Measurements from ENCODE around the gene GOSR1.
"Not testable (repeated sequence)": the region's sequence is repeated elsewhere in the genome, so short reads cannot be mapped to it uniquely, and the experiment has no call there.

Gene GOSR1

DNA sequence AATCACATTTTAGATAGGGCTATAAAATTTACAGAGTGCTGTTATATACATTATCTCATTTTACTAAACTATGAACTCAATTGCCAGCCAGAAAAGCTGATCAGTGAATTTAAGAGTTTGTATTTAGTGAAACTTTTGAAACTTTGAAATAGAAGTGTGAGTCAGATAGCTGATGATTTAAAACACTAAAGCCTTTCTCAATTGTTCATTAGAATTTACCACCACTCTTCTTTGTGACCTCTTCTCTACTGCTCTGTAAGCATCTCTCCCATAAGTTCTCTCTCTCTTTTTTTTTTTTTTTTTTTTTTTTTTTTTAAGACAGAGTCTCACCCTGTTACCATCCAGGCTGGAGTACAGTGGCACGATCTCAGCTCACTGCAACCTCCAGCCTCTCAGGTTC lies 43.7 kb downstream of the GOSR1 start:
- DNase-seq = no peak
- H3K27me3 ChIP-seq = no peaks in the 10 kb centered on the region
- H3K4me3 ChIP-seq (ENCODE audit: low read depth, low read length) = no peak overlapping the region
- no peaks in the 10 kb centered on the region for H3K9me3 ChIP-seq
- peaks cover 7% of the 10 kb centered on the region for H3K36me3 ChIP-seq
- H3K4me1 ChIP-seq = no peaks in the 10 kb centered on the region
- no peak for TF ChIP-seq CTCF (IDR thresholded peaks at IDR 0.05; ENCODE audit: low read depth, low read length)

DNA sequence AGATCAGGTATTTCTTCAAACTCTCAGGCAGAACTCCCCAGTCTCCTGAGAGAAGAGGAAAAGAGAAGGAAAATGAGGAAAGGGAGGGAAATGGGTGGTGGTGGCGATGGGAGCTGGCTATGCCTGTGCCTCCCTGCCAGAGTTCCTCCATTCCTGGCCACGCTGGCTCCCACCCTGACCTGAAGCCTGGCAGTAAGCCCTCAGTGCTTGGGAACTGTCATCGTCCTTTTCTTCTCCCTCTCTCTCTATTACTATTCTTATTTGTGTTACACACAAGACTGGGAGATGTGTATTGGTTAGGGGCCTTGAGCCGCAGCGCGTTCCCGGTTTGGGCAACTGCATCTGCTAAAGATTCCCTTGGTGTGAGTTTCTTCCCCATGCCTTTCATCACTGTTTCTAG lies 44.6 kb downstream of the GOSR1 start:
- TF ChIP-seq CTCF (IDR thresholded peaks at IDR 0.05; ENCODE audit: low read depth, low read length) = no peak
- Histone ChIP-seq H3K4me1 (no peaks in the 10 kb centered on the region), H3K27me3 (no peaks in the 10 kb centered on the region), H3K4me3 (ENCODE audit: low read depth, low read length) (no peak overlapping the region), H3K9me3 (no peaks in the 10 kb centered on the region), H3K36me3 (peaks cover 7% of the 10 kb centered on the region)
- no peak for DNase-seq

GRCh38 chr17:30523236-30523635 lies 46.0 kb downstream of the GOSR1 start:
- H3K9me3 ChIP-seq; H3K27me3 ChIP-seq; H3K4me3 ChIP-seq (ENCODE audit: low read depth, low read length); H3K4me1 ChIP-seq; DNase-seq; H3K36me3 ChIP-seq: not testable (repeated sequence)

DNA sequence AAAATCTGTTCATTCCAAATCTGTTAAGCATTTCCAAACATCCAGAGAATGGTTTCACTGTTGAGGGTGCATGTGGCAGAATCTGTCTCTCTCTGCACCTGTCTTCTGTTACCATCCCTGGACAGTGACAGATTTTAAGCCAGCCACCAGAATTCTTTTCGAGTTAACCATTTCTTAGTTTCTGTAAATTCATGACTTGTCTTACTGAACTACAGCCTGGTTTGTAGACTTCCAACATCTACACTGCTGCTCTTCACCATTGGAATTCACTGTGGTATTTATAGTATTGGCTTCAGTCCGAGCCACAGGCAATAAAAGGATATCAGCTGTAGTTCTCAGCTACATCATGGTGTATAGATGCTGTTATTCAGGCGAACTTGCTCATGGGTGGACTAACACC lies 47.6 kb downstream of the GOSR1 start:
- Histone ChIP-seq H3K36me3 (peaks cover 7% of the 10 kb centered on the region), H3K27me3 (no peaks in the 10 kb centered on the region), H3K4me3 (ENCODE audit: low read depth, low read length) (no peak overlapping the region), H3K4me1 (no peaks in the 10 kb centered on the region), H3K9me3 (no peaks in the 10 kb centered on the region)
- no peak for DNase-seq
- no peak for TF ChIP-seq CTCF (IDR thresholded peaks at IDR 0.05; ENCODE audit: low read depth, low read length)

GRCh38 chr17:30526401-30526800 lies 49.2 kb downstream of the GOSR1 start:
- no peaks in the 10 kb centered on the region for H3K27me3 ChIP-seq
- peaks cover 7% of the 10 kb centered on the region for H3K36me3 ChIP-seq
- DNase-seq = no peak
- H3K9me3 ChIP-seq = no peaks in the 10 kb centered on the region
- no peak for TF ChIP-seq CTCF (IDR thresholded peaks at IDR 0.05; ENCODE audit: low read depth, low read length)
- no peak overlapping the region for H3K4me3 ChIP-seq (ENCODE audit: low read depth, low read length)
- no peaks in the 10 kb centered on the region for H3K4me1 ChIP-seq

GRCh38 chr17:30528701-30529100 lies 51.5 kb downstream of the GOSR1 start:
- not testable (repeated sequence) for H3K9me3 ChIP-seq; H3K36me3 ChIP-seq; DNase-seq; H3K4me3 ChIP-seq (ENCODE audit: low read depth, low read length); H3K27me3 ChIP-seq; H3K4me1 ChIP-seq

DNA sequence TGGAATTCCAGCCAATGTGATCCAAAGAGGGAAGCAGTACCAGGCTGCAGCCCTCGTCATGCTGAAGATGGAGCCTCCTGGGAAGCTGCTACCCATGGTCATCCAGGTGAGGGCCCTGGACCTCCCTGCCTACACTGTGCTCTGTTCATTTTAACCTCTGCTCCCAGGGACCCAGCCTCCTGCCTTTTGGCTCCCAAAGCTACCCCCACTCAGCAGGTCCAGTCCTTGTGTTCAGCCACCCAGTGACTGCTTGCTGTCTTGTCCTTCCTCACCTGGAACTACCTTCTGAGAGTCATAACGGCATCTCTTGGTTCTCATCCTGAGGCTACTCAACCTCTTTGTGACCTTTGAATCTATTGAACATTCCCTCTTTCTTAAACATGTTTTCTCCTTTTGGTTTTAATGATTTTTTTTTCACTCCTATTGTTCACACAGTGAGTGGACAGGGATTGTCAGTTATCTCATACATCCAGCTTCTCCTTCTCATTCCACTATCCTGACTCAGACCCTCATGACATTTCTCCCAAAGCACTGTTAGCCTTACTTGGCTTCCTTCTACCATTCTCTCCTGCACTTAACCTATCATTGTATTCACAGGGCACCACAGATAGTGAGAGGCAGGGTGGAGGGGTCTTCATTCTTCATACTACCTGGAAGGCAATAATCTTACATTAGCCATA lies 53.3 kb downstream of the GOSR1 start:
- no peak for DNase-seq
- Histone ChIP-seq H3K4me3 (ENCODE audit: low read depth, low read length) (no peak overlapping the region), H3K36me3 (no peaks in the 10 kb centered on the region), H3K9me3 (no peaks in the 10 kb centered on the region), H3K27me3 (no peaks in the 10 kb centered on the region), H3K4me1 (no peaks in the 10 kb centered on the region)
- TF ChIP-seq CTCF (IDR thresholded peaks at IDR 0.05; ENCODE audit: low read depth, low read length) = no peak

Data from BE2C (cell line).